ENCODE results near the gene NKAIN2. TPM values are rescaled to one million over a fixed set of nuclear protein-coding genes. Genes with fewer than 3 reads are reported as not detected.

Gene NKAIN2
- total and polyA plus RNA-seq, 5 donors from 2014 or later: not detected

- no peaks in the 10 kb centered on the region for H3K4me1 Mint-ChIP-seq
- no peaks in the 10 kb centered on the region for H3K36me3 Mint-ChIP-seq
- H3K36me3 ChIP-seq (ENCODE audit: control insufficient read depth, insufficient read depth, low read length): no peaks in the 10 kb centered on the region
Measured at GRCh38 chr6:124659427-124659826, 855.8 kb downstream of the NKAIN2 start.

DNA sequence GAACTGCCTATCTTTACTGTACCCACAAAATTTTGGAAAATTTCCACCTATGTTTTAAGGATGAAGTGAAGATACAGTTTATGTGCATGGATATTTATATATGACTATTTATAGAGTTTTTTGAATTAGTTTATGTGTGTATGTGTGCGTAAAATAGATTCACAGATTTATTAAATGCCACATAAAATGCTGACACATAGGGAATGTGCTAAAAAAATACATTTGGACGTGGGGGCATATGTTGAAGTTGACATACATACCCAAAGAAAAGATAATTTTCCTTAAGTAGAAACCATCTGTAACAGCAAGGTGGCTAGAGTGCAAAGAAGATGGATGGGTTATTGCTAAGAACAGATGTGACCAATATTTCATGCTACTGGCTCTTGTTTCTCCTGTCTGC is 856.5 kb downstream of the NKAIN2 start:
- no peak for ATAC-seq (ENCODE audit: low read depth in 2 of 2)

More at GRCh38 chr6:124659427-124659826, 855.8 kb downstream of the NKAIN2 start:
- Histone ChIP-seq H3K27me3 (ENCODE audit: control insufficient read depth, insufficient read depth, low read length) (no peaks in the 10 kb centered on the region), H3K4me1 (ENCODE audit: control insufficient read depth, insufficient read depth, low read length, poor library complexity, severe bottlenecking) (no peaks in the 10 kb centered on the region), H3K4me3 (ENCODE audit: low read depth, low read length) (no peak overlapping the region), H3K9me3 (ENCODE audit: control insufficient read depth in 2 of 2, low read length in 2 of 2) (peaks cover 0 to 7% of the 10 kb centered on the region in 2 experiments), H3K27ac (ENCODE audit: insufficient read depth, low read length, poor library complexity, severe bottlenecking) (no peak overlapping the region)
- Mint-ChIP-seq H3K27me3 (no peaks in the 10 kb centered on the region), H3K9me3 (peaks cover 0 to 8% (median 3%) of the 10 kb centered on the region in 7 donors), H3K4me3 (no peak overlapping the region), H3K27ac (no peak overlapping the region)
- ATAC-seq (ENCODE audit: low read depth in 2 of 2): no peak
- no peak for DNase-seq

GRCh38 chr6:124661097-124661661 is 857.5 kb downstream of the NKAIN2 start:
- H3K9me3 ChIP-seq (ENCODE audit: control insufficient read depth in 2 of 2, low read length in 2 of 2): peaks cover 0 to 7% of the 10 kb centered on the region in 2 experiments
- H3K27ac ChIP-seq (ENCODE audit: insufficient read depth, low read length, poor library complexity, severe bottlenecking): no peak overlapping the region
- H3K4me3 ChIP-seq (ENCODE audit: low read depth, low read length): no peak overlapping the region
- no peaks in the 10 kb centered on the region for H3K4me1 ChIP-seq (ENCODE audit: control insufficient read depth, insufficient read depth, low read length, poor library complexity, severe bottlenecking)
- H3K36me3 ChIP-seq (ENCODE audit: control insufficient read depth, insufficient read depth, low read length): no peaks in the 10 kb centered on the region
- no peaks in the 10 kb centered on the region for H3K36me3 Mint-ChIP-seq
- DNase-seq (no peak), ATAC-seq (ENCODE audit: low read depth in 2 of 2) (no peak)
- H3K27me3 ChIP-seq (ENCODE audit: control insufficient read depth, insufficient read depth, low read length): no peaks in the 10 kb centered on the region
- no peak overlapping the region for H3K27ac Mint-ChIP-seq
- H3K9me3 Mint-ChIP-seq: peaks cover 0 to 8% (median 3%) of the 10 kb centered on the region in 7 donors
- H3K4me1 Mint-ChIP-seq: no peaks in the 10 kb centered on the region
- no peak overlapping the region for H3K4me3 Mint-ChIP-seq
- no peaks in the 10 kb centered on the region for H3K27me3 Mint-ChIP-seq

More for the DNA sequence above, 856.5 kb downstream of the NKAIN2 start:
- H3K27me3 Mint-ChIP-seq: no peaks in the 10 kb centered on the region
- no peak for DNase-seq
- H3K9me3 ChIP-seq (ENCODE audit: control insufficient read depth in 2 of 2, low read length in 2 of 2): peaks cover 0 to 7% of the 10 kb centered on the region in 2 experiments
- H3K4me1 ChIP-seq (ENCODE audit: control insufficient read depth, insufficient read depth, low read length, poor library complexity, severe bottlenecking): no peaks in the 10 kb centered on the region
- no peak overlapping the region for H3K27ac ChIP-seq (ENCODE audit: insufficient read depth, low read length, poor library complexity, severe bottlenecking)
- H3K36me3 ChIP-seq (ENCODE audit: control insufficient read depth, insufficient read depth, low read length): no peaks in the 10 kb centered on the region
- H3K27me3 ChIP-seq (ENCODE audit: control insufficient read depth, insufficient read depth, low read length): no peaks in the 10 kb centered on the region
- peaks cover 0 to 8% (median 3%) of the 10 kb centered on the region in 7 donors for H3K9me3 Mint-ChIP-seq
- no peak overlapping the region for H3K4me3 Mint-ChIP-seq
- no peaks in the 10 kb centered on the region for H3K36me3 Mint-ChIP-seq
- no peak overlapping the region for H3K27ac Mint-ChIP-seq
- no peak overlapping the region for H3K4me3 ChIP-seq (ENCODE audit: low read depth, low read length)
- no peaks in the 10 kb centered on the region for H3K4me1 Mint-ChIP-seq

GRCh38 chr6:124668028-124668427 is 864.4 kb downstream of the NKAIN2 start:
- H3K27me3 ChIP-seq (ENCODE audit: control insufficient read depth, insufficient read depth, low read length): no peaks in the 10 kb centered on the region
- DNase-seq: no peak
- Mint-ChIP-seq H3K9me3 (peaks cover 2 to 22% (median 3%) of the 10 kb centered on the region in 7 donors), H3K4me1 (no peaks in the 10 kb centered on the region), H3K27me3 (no peaks in the 10 kb centered on the region), H3K27ac (no peak overlapping the region), H3K4me3 (no peak overlapping the region), H3K36me3 (no peaks in the 10 kb centered on the region)
- H3K36me3 ChIP-seq (ENCODE audit: control insufficient read depth, insufficient read depth, low read length): no peaks in the 10 kb centered on the region
- no peaks in the 10 kb centered on the region for H3K4me1 ChIP-seq (ENCODE audit: control insufficient read depth, insufficient read depth, low read length, poor library complexity, severe bottlenecking)
- H3K9me3 ChIP-seq (ENCODE audit: control insufficient read depth in 2 of 2, low read length in 2 of 2): no peaks in the 10 kb centered on the region
- no peak overlapping the region for H3K4me3 ChIP-seq (ENCODE audit: low read depth, low read length)
- no peak overlapping the region for H3K27ac ChIP-seq (ENCODE audit: insufficient read depth, low read length, poor library complexity, severe bottlenecking)
- ATAC-seq (ENCODE audit: low read depth in 2 of 2): no peak

GRCh38 chr6:124669713-124670480 is 866.2 kb downstream of the NKAIN2 start:
- H3K27ac ChIP-seq (ENCODE audit: insufficient read depth, low read length, poor library complexity, severe bottlenecking): no peak overlapping the region
- H3K27me3 ChIP-seq (ENCODE audit: control insufficient read depth, insufficient read depth, low read length): no peaks in the 10 kb centered on the region
- Mint-ChIP-seq H3K27me3 (no peaks in the 10 kb centered on the region), H3K4me1 (no peaks in the 10 kb centered on the region), H3K27ac (no peak overlapping the region), H3K4me3 (no peak overlapping the region), H3K9me3 (peaks cover 2 to 24% (median 9%) of the 10 kb centered on the region in 7 donors), H3K36me3 (no peaks in the 10 kb centered on the region)
- no peaks in the 10 kb centered on the region for H3K36me3 ChIP-seq (ENCODE audit: control insufficient read depth, insufficient read depth, low read length)
- DNase-seq (no peak), ATAC-seq (ENCODE audit: low read depth in 2 of 2) (no peak)
- H3K9me3 ChIP-seq (ENCODE audit: control insufficient read depth in 2 of 2, low read length in 2 of 2): no peaks in the 10 kb centered on the region
- no peak overlapping the region for H3K4me3 ChIP-seq (ENCODE audit: low read depth, low read length)
- H3K4me1 ChIP-seq (ENCODE audit: control insufficient read depth, insufficient read depth, low read length, poor library complexity, severe bottlenecking): no peaks in the 10 kb centered on the region

DNA sequence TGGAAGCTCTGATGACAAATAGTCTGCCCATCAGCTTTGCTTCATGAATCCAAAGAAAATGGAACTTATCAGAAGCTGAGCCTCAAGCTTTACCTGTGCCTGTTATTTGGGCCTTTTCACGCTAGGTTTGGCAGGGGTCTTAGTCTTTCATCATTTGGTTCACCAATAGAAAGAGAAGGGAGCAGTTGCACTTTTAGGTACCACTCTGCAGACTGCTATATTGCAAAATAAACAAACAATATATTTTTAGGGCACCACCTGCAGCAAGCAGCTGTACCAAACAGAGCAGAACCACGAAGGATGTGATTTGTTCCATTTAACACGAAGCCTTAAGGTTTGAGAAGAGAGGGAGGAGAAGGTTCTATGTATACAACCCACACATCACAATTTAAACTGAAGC is 867.1 kb downstream of the NKAIN2 start:
- Histone ChIP-seq H3K27ac (ENCODE audit: insufficient read depth, low read length, poor library complexity, severe bottlenecking) (no peak overlapping the region), H3K4me3 (ENCODE audit: low read depth, low read length) (no peak overlapping the region), H3K9me3 (ENCODE audit: control insufficient read depth in 2 of 2, low read length in 2 of 2) (no peaks in the 10 kb centered on the region), H3K4me1 (ENCODE audit: control insufficient read depth, insufficient read depth, low read length, poor library complexity, severe bottlenecking) (no peaks in the 10 kb centered on the region), H3K27me3 (ENCODE audit: control insufficient read depth, insufficient read depth, low read length) (no peaks in the 10 kb centered on the region), H3K36me3 (ENCODE audit: control insufficient read depth, insufficient read depth, low read length) (no peaks in the 10 kb centered on the region)
- ATAC-seq (ENCODE audit: low read depth in 2 of 2): no peak
- H3K36me3 Mint-ChIP-seq: no peaks in the 10 kb centered on the region
- no peak overlapping the region for H3K4me3 Mint-ChIP-seq
- DNase-seq: no peak
- H3K27me3 Mint-ChIP-seq: no peaks in the 10 kb centered on the region
- peaks cover 2 to 29% (median 11%) of the 10 kb centered on the region in 7 donors for H3K9me3 Mint-ChIP-seq
- no peaks in the 10 kb centered on the region for H3K4me1 Mint-ChIP-seq
- H3K27ac Mint-ChIP-seq: no peak overlapping the region

DNA sequence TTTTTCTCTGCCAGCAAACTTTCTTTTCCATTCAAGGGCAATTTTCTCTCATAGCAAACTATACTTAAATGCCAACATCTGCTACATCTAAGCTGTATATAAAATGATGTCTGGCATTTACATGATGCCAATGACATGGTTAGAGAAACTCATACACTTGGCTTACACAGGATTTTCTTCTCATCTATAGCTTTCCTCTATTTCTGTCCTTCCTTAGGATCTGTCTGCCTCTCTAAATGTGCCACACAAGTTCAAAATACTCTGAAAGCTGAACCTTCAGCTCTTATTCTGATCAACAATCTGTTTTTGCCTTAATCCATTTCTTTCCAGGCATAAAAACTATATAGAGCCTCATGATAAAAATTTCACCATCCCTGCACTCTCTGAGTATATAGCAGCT is 867.7 kb downstream of the NKAIN2 start:
- Mint-ChIP-seq H3K27me3 (no peaks in the 10 kb centered on the region), H3K4me1 (no peaks in the 10 kb centered on the region), H3K4me3 (no peak overlapping the region), H3K36me3 (no peaks in the 10 kb centered on the region), H3K27ac (no peak overlapping the region), H3K9me3 (peaks cover 2 to 34% (median 12%) of the 10 kb centered on the region in 7 donors)
- Histone ChIP-seq H3K4me1 (ENCODE audit: control insufficient read depth, insufficient read depth, low read length, poor library complexity, severe bottlenecking) (no peaks in the 10 kb centered on the region), H3K27me3 (ENCODE audit: control insufficient read depth, insufficient read depth, low read length) (no peaks in the 10 kb centered on the region), H3K9me3 (ENCODE audit: control insufficient read depth in 2 of 2, low read length in 2 of 2) (no peaks in the 10 kb centered on the region), H3K36me3 (ENCODE audit: control insufficient read depth, insufficient read depth, low read length) (no peaks in the 10 kb centered on the region), H3K4me3 (ENCODE audit: low read depth, low read length) (no peak overlapping the region), H3K27ac (ENCODE audit: insufficient read depth, low read length, poor library complexity, severe bottlenecking) (no peak overlapping the region)
- DNase-seq (no peak), ATAC-seq (ENCODE audit: low read depth in 2 of 2) (no peak)

DNA sequence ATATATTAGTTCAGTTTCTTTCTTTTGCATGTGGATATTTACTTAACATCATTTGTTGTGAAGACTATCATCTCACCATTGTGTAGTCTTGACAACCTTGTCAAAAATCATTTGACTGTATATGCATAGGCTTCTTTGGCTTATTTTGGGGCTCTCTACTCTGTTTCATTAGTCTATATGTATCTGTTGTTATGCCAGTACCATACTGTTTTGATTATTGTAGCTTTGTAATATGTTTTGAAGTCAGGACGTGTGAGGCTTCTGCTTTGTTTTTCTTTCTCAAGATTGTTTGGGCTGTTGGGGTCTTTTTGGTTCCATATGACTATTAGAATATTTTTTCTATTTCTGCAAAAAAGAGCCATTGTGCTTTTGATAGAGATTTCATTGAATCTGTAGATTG is 870.4 kb downstream of the NKAIN2 start:
- Histone ChIP-seq H3K9me3 (ENCODE audit: control insufficient read depth in 2 of 2, low read length in 2 of 2) (peaks cover 5% of the 10 kb centered on the region in 2 experiments), H3K27ac (ENCODE audit: insufficient read depth, low read length, poor library complexity, severe bottlenecking) (no peak overlapping the region), H3K27me3 (ENCODE audit: control insufficient read depth, insufficient read depth, low read length) (no peaks in the 10 kb centered on the region), H3K36me3 (ENCODE audit: control insufficient read depth, insufficient read depth, low read length) (no peaks in the 10 kb centered on the region), H3K4me3 (ENCODE audit: low read depth, low read length) (no peak overlapping the region), H3K4me1 (ENCODE audit: control insufficient read depth, insufficient read depth, low read length, poor library complexity, severe bottlenecking) (no peaks in the 10 kb centered on the region)
- peaks cover 0 to 5% (median 0%) of the 10 kb centered on the region in 4 donors for H3K4me1 Mint-ChIP-seq
- no peak for DNase-seq
- no peaks in the 10 kb centered on the region for H3K27me3 Mint-ChIP-seq
- H3K9me3 Mint-ChIP-seq: peaks cover 4 to 41% (median 15%) of the 10 kb centered on the region in 7 donors
- H3K36me3 Mint-ChIP-seq: no peaks in the 10 kb centered on the region
- ATAC-seq (ENCODE audit: low read depth in 2 of 2): no peak
- H3K4me3 Mint-ChIP-seq: no peak overlapping the region
- H3K27ac Mint-ChIP-seq: no peak overlapping the region

All from CD4-positive, CD25-positive, alpha-beta regulatory T cell (primary cell).